Bone marrow (tissue), 2 donors: ENCODE results near the gene KNDC1.
"Not testable (repeated sequence)": the region's sequence is repeated elsewhere in the genome, so short reads cannot be mapped to it uniquely, and the experiment has no call there.

Experiments
- DNase-seq, 2 donors: peaks; one replicate each; lab custom pipeline; 2025; lab: John Stamatoyannopoulos, UW

Gene KNDC1

GRCh38 chr10:133126431-133127290 is 33.4 kb upstream of the KNDC1 start:
- DNase-seq: no peak

- no peak for DNase-seq
Observed at GRCh38 chr10:133127291-133128125, 32.5 kb upstream of the KNDC1 start.

- DNase-seq: no peak
Observed at GRCh38 chr10:133128126-133129070, 31.6 kb upstream of the KNDC1 start.

GRCh38 chr10:133129071-133129858 is 30.8 kb upstream of the KNDC1 start:
- DNase-seq: no peak

- DNase-seq: no peak
Observed at GRCh38 chr10:133129859-133130495, 30.0 kb upstream of the KNDC1 start.

- DNase-seq: no peak
Observed at GRCh38 chr10:133130602-133131001, 29.4 kb upstream of the KNDC1 start.

- no peak for DNase-seq
Observed at GRCh38 chr10:133131053-133131452, 29.0 kb upstream of the KNDC1 start.

GRCh38 chr10:133131734-133132472 is 28.1 kb upstream of the KNDC1 start:
- no peak for DNase-seq

GRCh38 chr10:133132473-133133291 is 27.3 kb upstream of the KNDC1 start:
- no peak for DNase-seq

- no peak for DNase-seq
Observed at GRCh38 chr10:133133471-133134231, 26.4 kb upstream of the KNDC1 start.

GRCh38 chr10:133134411-133135115 is 25.5 kb upstream of the KNDC1 start:
- no peak for DNase-seq

GRCh38 chr10:133135116-133135465 is 24.9 kb upstream of the KNDC1 start:
- DNase-seq: no peak

- DNase-seq: not testable (repeated sequence)
Observed at GRCh38 chr10:133137486-133138145, 22.4 kb upstream of the KNDC1 start.

GRCh38 chr10:133139551-133140065 is 20.4 kb upstream of the KNDC1 start:
- DNase-seq: no peak

- DNase-seq: no peak
Observed at GRCh38 chr10:133140417-133141143, 19.4 kb upstream of the KNDC1 start.
